ENCODE results near the gene LSMEM2. TPM values are rescaled to one million over a fixed set of nuclear protein-coding genes. Genes with fewer than 3 reads are reported as not detected.

LSMEM2 gene
- total RNA-seq, 1 experiment from 2014 or later, result not detected

GRCh38 chr3:50267280-50267913, 11.5 kb upstream of the LSMEM2 start:
- no peaks in the 10 kb centered on the region for H3K9me3 ChIP-seq (ENCODE audit: low read depth, low read length, poor library complexity, severe bottlenecking)
- TF ChIP-seq CTCF (conservative IDR thresholded peaks at IDR 0.05; ENCODE audit: low read depth, low read length), result no peak
- no peak for TF ChIP-seq EZH2 (IDR thresholded peaks at IDR 0.05; ENCODE audit: borderline replicate concordance, low read depth, low read length, poor library complexity, severe bottlenecking)
- no peak overlapping the region for H3K4me3 ChIP-seq (ENCODE audit: low read depth, low read length, poor library complexity, severe bottlenecking)
- intact Hi-C loops (cut with micrococcal nuclease; ENCODE audit: unreplicated experiment), result loop anchor here (10.0 kb wide), 1 partner anchor 143 kb away; no protein-coding TSS in a partner anchor
- H3K36me3 ChIP-seq (ENCODE audit: insufficient read depth, low read length, poor library complexity, severe bottlenecking), result no peaks in the 10 kb centered on the region
- no TSS peak for BruUV-seq (replicated peaks)
- H3K4me1 ChIP-seq (ENCODE audit: insufficient read depth, low read length, poor library complexity, severe bottlenecking), result peaks cover 20% of the 10 kb centered on the region
- POLR2A ChIA-PET (ENCODE audit: low non-redundant PET), result interaction anchor here (0.6 kb wide), 1 partner anchor 304 kb away, joined by 4 read pairs; no protein-coding TSS in a partner anchor
- no peak overlapping the region for H3K27ac ChIP-seq (ENCODE audit: low read depth, low read length, poor library complexity, severe bottlenecking)
- CTCF ChIA-PET, result no interaction called here
- H3K27me3 ChIP-seq (replicated peaks; ENCODE audit: insufficient read depth, low read depth, low read length, poor library complexity), result no peaks in the 10 kb centered on the region
- DNase-seq (ENCODE audit: low spot score), result no peak

GRCh38 chr3:50268276-50268675, 10.6 kb upstream of the LSMEM2 start:
- Histone ChIP-seq H3K27ac (ENCODE audit: low read depth, low read length, poor library complexity, severe bottlenecking) (no peak overlapping the region), H3K4me3 (ENCODE audit: low read depth, low read length, poor library complexity, severe bottlenecking) (no peak overlapping the region), H3K4me1 (ENCODE audit: insufficient read depth, low read length, poor library complexity, severe bottlenecking) (peaks cover 20% of the 10 kb centered on the region), H3K9me3 (ENCODE audit: low read depth, low read length, poor library complexity, severe bottlenecking) (no peaks in the 10 kb centered on the region), H3K27me3 (replicated peaks; ENCODE audit: insufficient read depth, low read depth, low read length, poor library complexity) (peaks cover 2% of the 10 kb centered on the region), H3K36me3 (ENCODE audit: insufficient read depth, low read length, poor library complexity, severe bottlenecking) (no peaks in the 10 kb centered on the region)
- CTCF ChIA-PET, result no interaction called here
- BruUV-seq (replicated peaks), result no TSS peak
- POLR2A ChIA-PET (ENCODE audit: low non-redundant PET), result no interaction called here
- DNase-seq (ENCODE audit: low spot score), result no peak
- no peak for TF ChIP-seq EZH2 (IDR thresholded peaks at IDR 0.05; ENCODE audit: borderline replicate concordance, low read depth, low read length, poor library complexity, severe bottlenecking)
- no peak for TF ChIP-seq CTCF (conservative IDR thresholded peaks at IDR 0.05; ENCODE audit: low read depth, low read length)
- intact Hi-C loops (cut with micrococcal nuclease; ENCODE audit: unreplicated experiment), result loop anchor here (10.0 kb wide), 1 partner anchor 143 kb away; no protein-coding TSS in a partner anchor

- no peaks in the 10 kb centered on the region for H3K9me3 ChIP-seq (ENCODE audit: low read depth, low read length, poor library complexity, severe bottlenecking)
- POLR2A ChIA-PET (ENCODE audit: low non-redundant PET), result no interaction called here
- BruUV-seq (replicated peaks), result no TSS peak
- DNase-seq (ENCODE audit: low spot score), result no peak
- peaks cover 4% of the 10 kb centered on the region for H3K27me3 ChIP-seq (replicated peaks; ENCODE audit: insufficient read depth, low read depth, low read length, poor library complexity)
- no peak within 1 kb of the TSS for H3K27ac ChIP-seq (ENCODE audit: low read depth, low read length, poor library complexity, severe bottlenecking)
- peaks cover 20% of the 10 kb centered on the region for H3K4me1 ChIP-seq (ENCODE audit: insufficient read depth, low read length, poor library complexity, severe bottlenecking)
- TF ChIP-seq EZH2 (IDR thresholded peaks at IDR 0.05; ENCODE audit: borderline replicate concordance, low read depth, low read length, poor library complexity, severe bottlenecking) (no peak), CTCF (conservative IDR thresholded peaks at IDR 0.05; ENCODE audit: low read depth, low read length) (no peak)
- H3K36me3 ChIP-seq (ENCODE audit: insufficient read depth, low read length, poor library complexity, severe bottlenecking), result no peaks in the 10 kb centered on the region
- no peak within 1 kb of the TSS for H3K4me3 ChIP-seq (ENCODE audit: low read depth, low read length, poor library complexity, severe bottlenecking)
- CTCF ChIA-PET, result no interaction called here
- intact Hi-C loops (cut with micrococcal nuclease; ENCODE audit: unreplicated experiment), result loop anchor here (10.0 kb wide), 1 partner anchor 144 kb away; no protein-coding TSS in a partner anchor
Observed at GRCh38 chr3:50268703-50269451, 10.0 kb upstream of the LSMEM2 start, which contains the start of gene SEMA3B. Gene SEMA3B, plus strand, starts transcription at chr3:50269147. Its CDS starts 94 bp downstream, at chr3:50269241.

Measured in A673 (cell line).